Measurements from ENCODE around the gene PPP1R9B. TPM values are rescaled to one million over a fixed set of nuclear protein-coding genes. Genes with fewer than 3 reads are reported as not detected.

Gene PPP1R9B
- total RNA-seq, 1 experiment from 2014 or later, result 61.3 TPM

DNA sequence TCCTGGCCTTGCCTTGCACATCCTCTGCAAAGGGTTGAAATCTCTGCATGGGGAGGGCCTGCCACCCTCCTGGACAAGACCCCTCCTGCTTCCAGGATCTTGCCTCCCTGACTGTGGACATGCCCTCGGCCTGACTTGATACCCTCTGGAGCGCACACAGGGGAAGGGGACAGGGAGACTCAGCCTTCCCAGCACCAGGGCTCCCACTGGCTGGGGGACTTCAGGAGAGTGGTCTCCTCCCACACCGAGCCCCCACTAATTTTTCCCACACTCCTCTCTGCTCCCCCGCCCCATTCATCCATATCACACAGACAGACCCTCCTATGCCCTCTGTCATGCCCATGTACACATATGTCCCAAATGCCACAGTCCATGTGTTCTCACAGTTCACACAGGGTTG lies 29.6 kb upstream of the PPP1R9B start:
- H3K27me3 ChIP-seq (replicated peaks; ENCODE audit: insufficient read depth, low read depth, low read length, poor library complexity), result no peaks in the 10 kb centered on the region
- no peak overlapping the region for H3K27ac ChIP-seq (ENCODE audit: low read depth, low read length, poor library complexity, severe bottlenecking)
- POLR2A ChIA-PET (ENCODE audit: low non-redundant PET), result no interaction called here
- H3K4me3 ChIP-seq (ENCODE audit: low read depth, low read length, poor library complexity, severe bottlenecking), result no peak overlapping the region
- H3K9me3 ChIP-seq (ENCODE audit: low read depth, low read length, poor library complexity, severe bottlenecking), result no peaks in the 10 kb centered on the region
- H3K36me3 ChIP-seq (ENCODE audit: insufficient read depth, low read length, poor library complexity, severe bottlenecking), result no peaks in the 10 kb centered on the region
- intact Hi-C loops (cut with micrococcal nuclease; ENCODE audit: unreplicated experiment), result no loop called here
- peaks cover 3% of the 10 kb centered on the region for H3K4me1 ChIP-seq (ENCODE audit: insufficient read depth, low read length, poor library complexity, severe bottlenecking)
- CTCF ChIA-PET, result no interaction called here
- BruUV-seq (replicated peaks), result no TSS peak
- no peak for TF ChIP-seq EZH2 (IDR thresholded peaks at IDR 0.05; ENCODE audit: borderline replicate concordance, low read depth, low read length, poor library complexity, severe bottlenecking)
- TF ChIP-seq, protein P1, sequence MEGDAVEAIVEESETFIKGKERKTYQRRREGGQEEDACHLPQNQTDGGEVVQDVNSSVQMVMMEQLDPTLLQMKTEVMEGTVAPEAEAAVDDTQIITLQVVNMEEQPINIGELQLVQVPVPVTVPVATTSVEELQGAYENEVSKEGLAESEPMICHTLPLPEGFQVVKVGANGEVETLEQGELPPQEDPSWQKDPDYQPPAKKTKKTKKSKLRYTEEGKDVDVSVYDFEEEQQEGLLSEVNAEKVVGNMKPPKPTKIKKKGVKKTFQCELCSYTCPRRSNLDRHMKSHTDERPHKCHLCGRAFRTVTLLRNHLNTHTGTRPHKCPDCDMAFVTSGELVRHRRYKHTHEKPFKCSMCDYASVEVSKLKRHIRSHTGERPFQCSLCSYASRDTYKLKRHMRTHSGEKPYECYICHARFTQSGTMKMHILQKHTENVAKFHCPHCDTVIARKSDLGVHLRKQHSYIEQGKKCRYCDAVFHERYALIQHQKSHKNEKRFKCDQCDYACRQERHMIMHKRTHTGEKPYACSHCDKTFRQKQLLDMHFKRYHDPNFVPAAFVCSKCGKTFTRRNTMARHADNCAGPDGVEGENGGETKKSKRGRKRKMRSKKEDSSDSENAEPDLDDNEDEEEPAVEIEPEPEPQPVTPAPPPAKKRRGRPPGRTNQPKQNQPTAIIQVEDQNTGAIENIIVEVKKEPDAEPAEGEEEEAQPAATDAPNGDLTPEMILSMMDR (conservative IDR thresholded peaks at IDR 0.05; ENCODE audit: low read depth, low read length), result no peak
- no peak for DNase-seq (ENCODE audit: low spot score)

DNA sequence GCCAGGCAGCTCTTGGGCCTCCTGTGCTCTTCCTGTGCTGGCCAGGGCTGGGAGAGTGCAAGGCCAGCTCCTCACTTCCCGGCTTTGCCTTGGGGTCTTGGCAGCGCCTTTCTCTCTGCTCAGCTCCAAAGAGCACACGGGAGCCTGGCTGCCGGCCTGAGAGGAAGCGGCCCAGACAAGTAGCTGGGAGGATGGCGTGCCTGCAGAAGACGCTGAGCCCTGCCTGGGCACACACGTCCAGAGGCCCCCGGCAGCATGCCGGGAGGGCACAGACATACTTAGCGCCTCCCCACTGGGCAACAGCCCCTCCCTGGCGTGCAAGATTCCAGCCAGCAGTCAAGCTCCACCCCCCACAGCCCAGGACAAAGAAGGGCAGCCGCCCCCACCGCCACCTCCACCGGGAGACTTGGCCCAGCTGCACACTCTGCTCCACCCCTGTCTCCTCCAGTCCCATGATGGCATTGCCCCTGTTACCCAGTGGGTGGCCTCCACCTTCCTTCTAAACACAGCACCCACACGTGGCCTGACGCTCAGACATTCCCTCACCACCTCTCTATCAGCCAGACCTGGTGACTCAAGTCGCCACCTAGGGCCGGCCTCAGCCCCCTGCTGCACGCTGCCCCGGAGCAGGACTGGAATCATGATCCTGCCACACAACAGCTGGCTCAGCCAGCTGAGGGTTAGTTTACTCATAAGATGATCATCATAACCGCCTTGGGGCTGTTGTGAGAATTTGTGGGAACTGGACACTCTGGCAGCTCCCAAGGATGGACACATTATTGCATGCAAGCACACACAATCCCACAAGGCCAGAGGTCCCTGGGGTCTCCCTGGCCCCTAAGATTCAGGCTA lies 27.7 kb upstream of the PPP1R9B start:
- CTCF ChIA-PET, result interaction anchor here (0.7 kb wide), 1 partner anchor 55 kb away, joined by 3 read pairs; no protein-coding TSS in a partner anchor
- intact Hi-C loops (cut with micrococcal nuclease; ENCODE audit: unreplicated experiment), result no loop called here
- POLR2A ChIA-PET (ENCODE audit: low non-redundant PET), result no interaction called here
- no TSS peak for BruUV-seq (replicated peaks)
- Histone ChIP-seq H3K4me3 (ENCODE audit: low read depth, low read length, poor library complexity, severe bottlenecking) (no peak overlapping the region), H3K27ac (ENCODE audit: low read depth, low read length, poor library complexity, severe bottlenecking) (no peak overlapping the region), H3K9me3 (ENCODE audit: low read depth, low read length, poor library complexity, severe bottlenecking) (no peaks in the 10 kb centered on the region), H3K4me1 (ENCODE audit: insufficient read depth, low read length, poor library complexity, severe bottlenecking) (peaks cover 3% of the 10 kb centered on the region), H3K27me3 (replicated peaks; ENCODE audit: insufficient read depth, low read depth, low read length, poor library complexity) (no peaks in the 10 kb centered on the region), H3K36me3 (ENCODE audit: insufficient read depth, low read length, poor library complexity, severe bottlenecking) (no peaks in the 10 kb centered on the region)
- peak; percentile 57 for DNase-seq (ENCODE audit: low spot score)
- TF ChIP-seq, protein P1 (conservative IDR thresholded peaks at IDR 0.05; ENCODE audit: low read depth, low read length), result peak; percentile 57
- no peak for TF ChIP-seq EZH2 (IDR thresholded peaks at IDR 0.05; ENCODE audit: borderline replicate concordance, low read depth, low read length, poor library complexity, severe bottlenecking)

DNA sequence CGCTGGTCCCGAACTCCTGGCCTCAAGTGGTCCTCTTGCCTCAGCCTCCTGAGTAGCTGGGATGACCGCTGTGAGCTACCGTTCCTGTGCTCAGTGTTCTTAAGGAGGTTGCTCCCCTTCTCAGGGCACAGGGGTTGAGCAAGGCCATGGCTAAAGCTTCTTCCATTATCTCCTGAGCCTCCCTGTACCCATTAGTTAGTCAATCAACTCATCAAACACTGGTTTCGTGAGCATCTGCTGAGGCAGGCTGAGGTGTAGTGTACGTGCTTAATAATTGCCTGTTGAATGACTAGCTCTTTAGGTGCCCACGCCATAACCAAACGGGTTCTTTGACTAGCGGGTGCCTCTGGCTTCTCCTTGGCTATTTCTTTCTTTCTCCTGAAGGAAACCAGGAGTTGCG lies 27.0 kb upstream of the PPP1R9B start:
- peaks cover 3% of the 10 kb centered on the region for H3K4me1 ChIP-seq (ENCODE audit: insufficient read depth, low read length, poor library complexity, severe bottlenecking)
- TF ChIP-seq, protein P1 (conservative IDR thresholded peaks at IDR 0.05; ENCODE audit: low read depth, low read length), result no peak
- no peak for TF ChIP-seq EZH2 (IDR thresholded peaks at IDR 0.05; ENCODE audit: borderline replicate concordance, low read depth, low read length, poor library complexity, severe bottlenecking)
- H3K9me3 ChIP-seq (ENCODE audit: low read depth, low read length, poor library complexity, severe bottlenecking), result no peaks in the 10 kb centered on the region
- intact Hi-C loops (cut with micrococcal nuclease; ENCODE audit: unreplicated experiment), result no loop called here
- BruUV-seq (replicated peaks), result no TSS peak
- ChIA-PET POLR2A (ENCODE audit: low non-redundant PET) (no interaction called here), CTCF (interaction anchor here (0.7 kb wide), 1 partner anchor 54 kb away, joined by 3 read pairs; no protein-coding TSS in a partner anchor)
- DNase-seq (ENCODE audit: low spot score), result no peak
- H3K27ac ChIP-seq (ENCODE audit: low read depth, low read length, poor library complexity, severe bottlenecking), result no peak overlapping the region
- H3K4me3 ChIP-seq (ENCODE audit: low read depth, low read length, poor library complexity, severe bottlenecking), result no peak overlapping the region
- no peaks in the 10 kb centered on the region for H3K36me3 ChIP-seq (ENCODE audit: insufficient read depth, low read length, poor library complexity, severe bottlenecking)
- no peaks in the 10 kb centered on the region for H3K27me3 ChIP-seq (replicated peaks; ENCODE audit: insufficient read depth, low read depth, low read length, poor library complexity)
